HepG2 (cell line): Measurements from ENCODE around the gene MYH16. TPM values are rescaled to one million over a fixed set of nuclear protein-coding genes. Genes with fewer than 3 reads are reported as not detected.
A peak's percentile ranks its signal among the peaks of the same experiment; 100 is the strongest.

Experiments used
- ATAC-seq: fragments of 200-7000 bp; cut with Tn5 transposase; 3 replicates; pipeline ENCODE4 v1.9.1; 2020; ENCODE audit warnings: mild to moderate bottlenecking, moderate library complexity
- BruUV-seq: library from RNA; stranded (reverse); fragments of 400-500 nt; replicated peaks from 2 replicates; lab custom pipeline; 2021; lab: Mats Ljungman, UMichigan
- CTCF ChIA-PET: fragments of 300-600 bp; formaldehyde crosslinking; extraction: SDS; loops from one replicate; lab custom pipeline; 2021; ENCODE audit warnings: low total read pairs, inconsistent platforms, low intra/inter-chr PET ratio; lab: Yijun Ruan, JAX
- POLR2A ChIA-PET: fragments of 350-600 bp; sonication (Branson Sonifier 250); formaldehyde crosslinking; loops from one replicate; lab custom pipeline; 2020; ENCODE audit warnings: antibody characterized with exemption, inconsistent platforms; lab: Yijun Ruan, JAX
- DNase-seq: peaks from one replicate; pipeline ENCODE4 v3.0.0-alpha.2; 2015; ENCODE audit warnings: low spot score
- FAIRE-seq: peaks from 3 replicates; lab custom pipeline; 2011; peaks lifted over from hg19 to GRCh38; lab: Jason Lieb, UNC
- H2AFZ ChIP-seq: one replicate; pipeline ENCODE4 v1.6.1; 2011; ENCODE audit warnings: low read length, inconsistent platforms
- H3K27ac ChIP-seq: fragments of 300-600 bp; 3 replicates; pipeline ENCODE4 v1.8.0; 2011; ENCODE audit warnings: mixed run types, mild to moderate bottlenecking, mixed read lengths, low read length, inconsistent platforms; ENCODE audit not compliant: insufficient read depth; ENCODE audit errors: extremely low read length
- H3K27me3 ChIP-seq, 2 experiments: fragments of 200-600 bp in 1 of 2; 2 replicates in 1 of 2; 3 replicates in 1 of 2; pipeline versions ENCODE4 v1.6.0 to v1.8.0; 2011; ENCODE audit warnings: low read length in 2 of 2, mild to moderate bottlenecking in 2 of 2, moderate library complexity in 2 of 2, inconsistent platforms in 1 of 2; ENCODE audit not compliant: insufficient read depth in 2 of 2, control insufficient read depth in 1 of 2
- H3K36me3 ChIP-seq, 2 experiments: fragments of 200-600 bp in 1 of 2; replicated peaks in 1 of 2; 2 replicates in 1 of 2; 3 replicates in 1 of 2; pipeline versions ENCODE4 v1.5.1 to v1.8.0; 2011; ENCODE audit warnings: low read length in 2 of 2, inconsistent platforms in 1 of 2; ENCODE audit not compliant: insufficient read depth in 2 of 2, control insufficient read depth in 1 of 2
- H3K4me1 ChIP-seq: 2 replicates; pipeline ENCODE4 v1.5.1; 2012; ENCODE audit warnings: low read length, inconsistent platforms; ENCODE audit not compliant: insufficient read depth
- H3K4me2 ChIP-seq: 2 replicates; pipeline ENCODE4 v1.6.0; 2011; ENCODE audit warnings: low read depth, low read length, inconsistent platforms
- H3K4me3 ChIP-seq, 3 experiments: fragments of 200-600 bp in 1 of 3; sonication (generic), shearing (Covaris generic) in 1 of 3; replicated peaks in 1 of 3; 2 replicates each; pipeline ENCODE4 v1.5.1; 2011 to 2016; ENCODE audit warnings: low read length in 3 of 3, inconsistent platforms in 2 of 3, low read depth in 2 of 3, mild to moderate bottlenecking in 2 of 3, control low read depth in 1 of 3, mixed read lengths in 1 of 3; ENCODE audit not compliant: insufficient read depth in 1 of 3
- H3K79me2 ChIP-seq: one replicate; pipeline ENCODE4 v1.6.1; 2011; ENCODE audit warnings: low read length, inconsistent platforms; ENCODE audit not compliant: insufficient read depth
- H3K9ac ChIP-seq: 2 replicates; pipeline ENCODE4 v1.6.0; 2011; ENCODE audit warnings: mild to moderate bottlenecking, low read depth, low read length, inconsistent platforms; ENCODE audit not compliant: insufficient read depth
- H3K9me3 ChIP-seq: 2 replicates; pipeline ENCODE4 v1.5.1; 2012; ENCODE audit warnings: mild to moderate bottlenecking, low read length
- H4K20me1 ChIP-seq: 2 replicates; pipeline ENCODE4 v1.6.0; 2011; ENCODE audit warnings: inconsistent platforms, mild to moderate bottlenecking, low read length, moderate library complexity; ENCODE audit not compliant: insufficient read depth
- ATM ChIP-seq: fragments of 450-650 bp; IDR thresholded peaks from 2 replicates; pipeline ENCODE4 v1.7.1; 2017; ENCODE audit warnings: mild to moderate bottlenecking, borderline replicate concordance
- CREB1 ChIP-seq, 2 experiments: fragments of 450-650 bp in 1 of 2; IDR thresholded peaks; 2 replicates each; pipeline ENCODE4 v1.6.1; 2016 to 2017; ENCODE audit warnings: control low read depth in 1 of 2, mild to moderate bottlenecking in 1 of 2, missing compliant biosample characterization in 1 of 2, missing genetic modification characterization in 1 of 2
- ELF1 ChIP-seq: sonication (generic); formaldehyde crosslinking; IDR thresholded peaks from 2 replicates; pipeline ENCODE4 v1.4.0; 2020; ENCODE audit warnings: missing genetic modification reagents
- JUND ChIP-seq: sonication (generic); formaldehyde crosslinking; IDR thresholded peaks from 2 replicates; pipeline ENCODE4 v1.8.0; 2022; ENCODE audit warnings: mild to moderate bottlenecking, missing genetic modification reagents
- MBNL3 ChIP-seq: fragments of 250-450 bp; sonication (Bioruptor Pico); conservative IDR thresholded peaks from 2 replicates; pipeline ENCODE4 v1.8.0; 2022; ENCODE audit warnings: mild to moderate bottlenecking, inconsistent platforms
- RBAK ChIP-seq: sonication (generic); formaldehyde crosslinking; IDR thresholded peaks from 2 replicates; pipeline ENCODE4 v1.5.1; 2020; ENCODE audit warnings: mild to moderate bottlenecking, missing genetic modification reagents
- SP140L ChIP-seq: sonication (generic); formaldehyde crosslinking; IDR thresholded peaks from 2 replicates; pipeline ENCODE4 v1.4.0; 2020; ENCODE audit warnings: missing genetic modification reagents, borderline replicate concordance
- ZNF260 ChIP-seq: sonication (generic); formaldehyde crosslinking; IDR thresholded peaks from 2 replicates; pipeline ENCODE4 v1.4.0; 2020; ENCODE audit warnings: missing genetic modification reagents, low read depth, mild to moderate bottlenecking, borderline replicate concordance
- ZNF446 ChIP-seq: sonication (generic); formaldehyde crosslinking; IDR thresholded peaks from 2 replicates; pipeline ENCODE4 v1.5.0; 2020; ENCODE audit warnings: mild to moderate bottlenecking, missing genetic modification reagents
- WGBS: methylation state at CpG from one replicate; pipeline ENCODE4 v1.1.6; 2017; ENCODE audit warnings: low lambda C conversion rate; 5-methylcytosine and 5-hydroxymethylcytosine counted together
- in situ Hi-C: cut with HindIII; loops from 2 replicates; pipeline ENCODE4 v1.10.0; 2017; ENCODE audit warnings: low pct_unique_long_range_greater_than_20kb; ENCODE audit not compliant: extremely low pct_ligation_motif_present
- intact Hi-C: fragments of 100-400 bp; cut with micrococcal nuclease; formaldehyde crosslinking; loops from one replicate; pipeline ENCODE4 v1.10.0; 2022; ENCODE audit not compliant: unreplicated experiment
- polyA plus RNA-seq, 8 experiments: library from polyadenylated mRNA; depleted of rRNA in 3 of 8; stranded (reverse) in 7 of 8; unstranded in 1 of 8; fragments of >200 nt; fragmentation: Illumina TruSeq in 4 of 8; extraction: Trizol in 4 of 8; gene quantifications; 2 replicates each; pipeline versions ENCODE4 v1.2.1 to v1.2.3, GENCODE V29; 2011 to 2016; ENCODE audit warnings: low read depth in 4 of 8, missing spikeins in 1 of 8, mixed read lengths in 1 of 8; ENCODE audit not compliant: insufficient read depth in 1 of 8
- total RNA-seq, 5 experiments: library from RNA; depleted of rRNA; stranded (reverse); fragments of >200 nt; fragmentation: Illumina TruSeq; extraction: Trizol; gene quantifications; 2 replicates each; pipeline ENCODE4 v1.2.3, GENCODE V29; 2016; ENCODE audit warnings: low read depth in 1 of 5
- TF ChIP-seq, protein P1 (sequence below): conservative IDR thresholded peaks from 2 replicates; pipeline ENCODE4 v1.6.1; 2018; ENCODE audit warnings: missing genetic modification reagents
- TF ChIP-seq, protein P2 (sequence below): sonication (generic); formaldehyde crosslinking; IDR thresholded peaks from 2 replicates; pipeline ENCODE4 v1.5.0; 2020; ENCODE audit warnings: missing genetic modification reagents
- TF ChIP-seq, protein P3 (sequence below): sonication (generic); formaldehyde crosslinking; IDR thresholded peaks from 2 replicates; pipeline ENCODE4 v1.8.1; 2022; ENCODE audit warnings: mild to moderate bottlenecking, missing genetic modification reagents

Gene MYH16
- total and polyA plus RNA-seq, 2 of the 13 experiments (the other 11 are each of a cell fraction or from before 2014, with no cell fraction given) = 0.05 to 0.15 TPM

DNA sequence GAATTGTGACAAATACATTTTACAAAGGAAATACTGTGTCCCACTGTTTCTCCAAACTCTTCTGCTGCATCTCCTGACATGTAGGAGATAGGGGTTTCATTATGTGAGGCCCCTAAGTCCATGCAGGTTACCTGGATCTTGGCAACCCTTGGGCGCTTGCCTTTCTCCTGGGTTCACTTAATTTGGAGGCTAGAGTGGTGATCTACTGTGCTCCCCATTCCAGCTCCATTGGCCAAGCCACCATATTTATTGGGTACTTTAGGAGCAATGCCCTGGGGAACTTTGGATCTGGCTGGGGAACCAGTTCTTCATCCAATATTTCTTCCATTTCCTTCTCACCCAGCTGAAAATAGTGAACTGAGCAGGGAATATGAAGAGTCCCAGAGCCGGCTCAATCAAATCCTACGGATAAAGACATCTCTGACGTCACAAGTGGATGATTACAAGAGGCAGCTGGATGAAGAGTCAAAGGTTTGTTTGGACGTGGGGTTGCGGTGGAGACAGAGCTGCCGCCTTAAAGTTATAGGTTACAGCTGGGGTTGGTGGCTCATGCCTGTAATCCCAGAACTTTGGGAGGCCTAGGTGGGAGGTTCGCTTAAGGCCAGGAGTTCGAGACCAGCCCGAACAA is 18.5 kb downstream of the MYH16 start:
- POLR2A ChIA-PET = interaction anchor here (0.8 kb wide), 1 partner anchor 18 kb away, joined by 3 read pairs; no protein-coding TSS in a partner anchor
- Histone ChIP-seq H3K36me3 (no peaks in the 10 kb centered on the region), H3K27ac (no peak overlapping the region), H3K4me3 (no peak overlapping the region), H3K27me3 (no peaks in the 10 kb centered on the region; a peak in 1 of 5 replicates), H3K4me1 (peaks cover 13% of the 10 kb centered on the region; the same call in 1 of the 2 replicates), H2AFZ (no peak overlapping the region), H3K79me2 (no peaks in the 10 kb centered on the region), H4K20me1 (no peaks in the 10 kb centered on the region), H3K9ac (no peak overlapping the region), H3K4me2 (no peak overlapping the region), H3K9me3 (no peaks in the 10 kb centered on the region)
- 52% methylated on average over 9 of the region's 10 CpGs for WGBS
- in situ Hi-C loops = no loop called here
- DNase-seq = no peak
- no peak for FAIRE-seq
- BruUV-seq = no TSS peak
- intact Hi-C loops = no loop called here
- TF ChIP-seq, protein P1, sequence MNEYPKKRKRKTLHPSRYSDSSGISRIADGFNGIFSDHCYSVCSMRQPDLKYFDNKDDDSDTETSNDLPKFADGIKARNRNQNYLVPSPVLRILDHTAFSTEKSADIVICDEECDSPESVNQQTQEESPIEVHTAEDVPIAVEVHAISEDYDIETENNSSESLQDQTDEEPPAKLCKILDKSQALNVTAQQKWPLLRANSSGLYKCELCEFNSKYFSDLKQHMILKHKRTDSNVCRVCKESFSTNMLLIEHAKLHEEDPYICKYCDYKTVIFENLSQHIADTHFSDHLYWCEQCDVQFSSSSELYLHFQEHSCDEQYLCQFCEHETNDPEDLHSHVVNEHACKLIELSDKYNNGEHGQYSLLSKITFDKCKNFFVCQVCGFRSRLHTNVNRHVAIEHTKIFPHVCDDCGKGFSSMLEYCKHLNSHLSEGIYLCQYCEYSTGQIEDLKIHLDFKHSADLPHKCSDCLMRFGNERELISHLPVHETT (CRISPR knock-in tag) = no peak
- TF ChIP-seq CREB1 (IDR thresholded peaks at IDR 0.05) (peak; percentile 95), CREB1 (CRISPR knock-in tag; IDR thresholded peaks at IDR 0.05) (no peak), ZNF446 (CRISPR knock-in tag) (no peak), ELF1 (CRISPR knock-in tag) (no peak)
- CTCF ChIA-PET = no interaction called here
- ATAC-seq = no peak

DNA sequence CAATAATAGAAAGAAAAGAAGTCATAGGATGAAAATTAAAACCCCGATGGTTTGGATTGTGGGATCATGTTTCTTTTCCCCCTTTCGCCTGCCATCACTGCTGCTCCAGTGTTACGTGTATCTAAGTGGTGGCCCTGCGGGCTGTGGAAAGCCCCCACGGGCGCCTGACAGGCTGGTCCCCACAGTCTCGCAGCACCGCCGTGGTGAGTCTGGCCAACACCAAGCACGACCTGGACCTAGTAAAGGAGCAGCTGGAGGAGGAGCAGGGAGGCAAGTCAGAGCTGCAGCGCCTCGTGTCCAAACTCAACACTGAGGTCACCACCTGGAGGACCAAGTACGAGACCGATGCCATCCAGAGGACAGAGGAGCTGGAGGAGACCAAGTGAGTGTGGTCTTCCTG is 19.5 kb downstream of the MYH16 start:
- H3K79me2 ChIP-seq = no peaks in the 10 kb centered on the region
- H3K36me3 ChIP-seq = no peaks in the 10 kb centered on the region
- no peak overlapping the region for H2AFZ ChIP-seq
- intact Hi-C loops = no loop called here
- DNase-seq = no peak
- TF ChIP-seq ZNF260 (no peak), RBAK (no peak), SP140L (CRISPR knock-in tag) (no peak), ATM (no peak), MBNL3 (CRISPR knock-in tag) (no peak), JUND (CRISPR knock-in tag) (no peak)
- TF ChIP-seq, protein P2, sequence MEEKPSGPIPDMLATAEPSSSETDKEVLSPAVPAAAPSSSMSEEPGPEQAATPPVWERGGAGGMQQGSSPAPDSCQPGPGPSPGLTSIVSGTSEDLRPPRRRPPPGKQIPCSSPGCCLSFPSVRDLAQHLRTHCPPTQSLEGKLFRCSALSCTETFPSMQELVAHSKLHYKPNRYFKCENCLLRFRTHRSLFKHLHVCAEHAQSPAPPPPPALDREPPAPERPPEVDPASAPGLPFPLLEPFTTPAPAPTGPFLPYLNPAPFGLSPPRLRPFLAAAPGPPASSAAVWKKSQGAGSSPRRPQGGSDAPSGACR (CRISPR knock-in tag) = no peak
- TF ChIP-seq, protein P3, sequence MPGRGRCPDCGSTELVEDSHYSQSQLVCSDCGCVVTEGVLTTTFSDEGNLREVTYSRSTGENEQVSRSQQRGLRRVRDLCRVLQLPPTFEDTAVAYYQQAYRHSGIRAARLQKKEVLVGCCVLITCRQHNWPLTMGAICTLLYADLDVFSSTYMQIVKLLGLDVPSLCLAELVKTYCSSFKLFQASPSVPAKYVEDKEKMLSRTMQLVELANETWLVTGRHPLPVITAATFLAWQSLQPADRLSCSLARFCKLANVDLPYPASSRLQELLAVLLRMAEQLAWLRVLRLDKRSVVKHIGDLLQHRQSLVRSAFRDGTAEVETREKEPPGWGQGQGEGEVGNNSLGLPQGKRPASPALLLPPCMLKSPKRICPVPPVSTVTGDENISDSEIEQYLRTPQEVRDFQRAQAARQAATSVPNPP = no peak
- H3K9me3 ChIP-seq = no peaks in the 10 kb centered on the region
- no peak for FAIRE-seq
- ChIA-PET CTCF (no interaction called here), POLR2A (no interaction called here)
- H3K9ac ChIP-seq = no peak overlapping the region
- in situ Hi-C loops = no loop called here
- no peak for ATAC-seq
- no peak overlapping the region for H3K4me2 ChIP-seq
- no peaks in the 10 kb centered on the region; a peak in 1 of 5 replicates for H3K27me3 ChIP-seq
- H3K4me1 ChIP-seq = peaks cover 13% of the 10 kb centered on the region; the same call in 1 of the 2 replicates
- 71% methylated on average over 14 of the region's 14 CpGs for WGBS
- no peak overlapping the region for H3K27ac ChIP-seq
- H3K4me3 ChIP-seq = no peak overlapping the region
- no peaks in the 10 kb centered on the region for H4K20me1 ChIP-seq
- no TSS peak for BruUV-seq
